T-helper 22 cell (primary cell): ENCODE results near the gene KAT6B.

Source experiments
- DNase-seq: peaks from one replicate; pipeline ENCODE4 v3.0.0-alpha.2; 2020; ENCODE audit warnings: low read depth

The KAT6B gene

DNA sequence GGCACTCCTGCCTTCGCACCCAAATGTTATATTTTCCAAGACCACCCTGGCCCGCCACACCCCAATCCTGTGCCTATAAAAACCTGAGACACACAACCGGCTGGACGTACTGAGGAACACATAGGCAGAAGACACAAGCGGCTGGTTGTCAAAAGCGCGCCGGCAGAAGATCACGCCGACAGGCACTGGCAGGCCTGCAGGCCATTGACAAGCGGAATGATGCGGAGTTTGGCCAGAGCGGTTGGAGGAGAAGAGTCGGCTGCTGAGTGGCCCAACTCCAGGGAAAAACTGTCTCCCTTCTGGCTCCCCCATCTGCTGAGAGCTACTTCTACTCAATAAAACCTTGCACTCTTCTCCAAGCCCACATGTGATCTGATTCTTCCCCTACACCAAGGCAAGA, 245.4 kb downstream of the KAT6B start:
- DNase-seq = no peak

GRCh38 chr10:75072727-75073126, 246.3 kb downstream of the KAT6B start:
- DNase-seq = no peak

- no peak for DNase-seq
Observed at GRCh38 chr10:75073442-75073841, 247.0 kb downstream of the KAT6B start.

GRCh38 chr10:75074711-75075445, 248.5 kb downstream of the KAT6B start:
- no peak for DNase-seq

DNA sequence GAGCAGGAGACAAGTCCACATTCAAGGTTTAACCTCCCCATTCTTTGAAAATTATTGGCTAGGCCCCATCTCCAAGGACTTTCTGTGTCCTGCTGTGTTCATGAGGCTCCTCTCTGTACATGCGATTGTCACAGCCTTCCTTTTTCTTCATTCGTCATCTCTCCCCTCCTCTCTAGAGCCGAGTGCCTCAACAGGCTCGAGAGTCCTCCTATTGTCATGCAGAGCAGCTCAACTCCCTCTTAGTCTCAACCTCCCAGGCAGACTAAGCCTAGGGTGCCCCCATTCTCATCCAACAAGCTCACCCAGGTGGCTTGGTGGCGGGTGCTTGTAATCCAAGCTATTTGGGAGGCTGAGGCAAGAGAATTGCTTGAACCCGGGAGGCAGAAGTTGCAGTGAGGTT, 249.9 kb downstream of the KAT6B start:
- no peak for DNase-seq

DNA sequence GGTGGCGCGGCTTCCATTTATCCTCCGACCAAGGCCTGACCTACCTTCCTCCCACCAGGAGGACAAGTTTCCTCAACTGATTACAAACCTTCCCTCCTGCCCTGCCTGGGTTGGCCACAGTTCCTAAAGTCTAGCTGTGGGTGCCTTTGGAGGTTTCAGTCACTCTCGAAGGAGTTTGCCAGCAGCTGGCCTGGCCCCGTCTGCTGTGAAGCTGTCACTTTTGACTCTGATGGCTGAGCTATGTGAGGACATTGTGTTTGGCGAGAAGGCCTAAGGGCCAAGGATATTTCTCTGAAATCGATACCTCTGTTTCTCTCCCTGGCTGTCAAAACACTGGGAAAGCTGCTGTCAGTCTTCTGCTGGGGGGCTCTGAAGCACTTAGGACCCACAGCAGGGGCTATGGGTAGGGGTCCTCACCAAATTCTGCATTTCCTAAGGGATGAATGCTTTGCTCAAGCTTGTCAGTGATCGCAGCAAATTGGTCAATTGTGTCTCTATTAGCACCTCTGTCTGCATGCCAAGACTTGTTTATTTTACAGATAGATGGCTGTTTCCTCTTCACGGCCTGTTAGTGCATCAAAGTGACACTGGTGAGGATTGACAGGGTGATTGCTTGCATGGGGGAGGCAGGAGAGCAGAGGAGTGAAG, 253.2 kb downstream of the KAT6B start:
- DNase-seq = no peak

DNA sequence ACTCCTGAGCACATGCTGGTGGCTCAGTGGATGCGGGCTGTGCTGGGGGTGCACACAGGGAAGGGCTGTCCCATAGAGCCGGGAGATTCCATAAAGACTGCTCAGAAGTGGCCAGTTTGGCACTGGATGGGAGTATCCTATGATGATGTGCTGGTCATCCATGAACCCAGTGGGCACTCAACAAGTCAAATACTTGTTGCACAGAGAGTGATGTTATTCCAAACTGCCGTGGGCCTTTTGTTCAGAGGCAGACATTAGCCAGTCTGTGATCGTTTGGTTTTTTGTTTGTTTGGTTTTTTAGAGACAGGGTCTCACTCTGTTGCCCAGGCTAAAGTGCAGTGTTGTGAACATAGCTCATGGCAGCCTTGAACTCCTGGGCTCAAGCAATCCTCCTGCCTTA, 254.2 kb downstream of the KAT6B start:
- no peak for DNase-seq

DNA sequence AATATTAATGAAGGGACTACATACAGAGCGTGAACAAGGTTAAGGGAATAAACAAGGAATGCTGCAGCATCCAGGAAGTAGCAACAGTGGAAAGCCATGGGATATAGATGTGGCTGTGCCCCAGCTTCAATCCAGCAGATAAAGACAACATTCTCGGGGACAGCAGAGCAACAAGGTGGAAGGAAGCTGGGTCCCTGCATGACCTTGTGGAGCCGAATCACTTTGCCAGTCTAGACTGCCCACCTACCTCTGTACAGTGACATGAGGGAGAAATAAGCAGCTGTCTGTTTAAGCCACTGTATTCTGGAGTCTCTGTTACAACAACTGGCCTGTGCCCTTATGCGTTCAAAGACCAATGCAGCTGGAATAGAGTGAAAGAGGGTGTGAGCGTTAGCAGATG, 255.0 kb downstream of the KAT6B start:
- no peak for DNase-seq
